ENCODE measurements around the gene FAAP24.
"Not testable (repeated sequence)": the region's sequence is repeated elsewhere in the genome, so short reads cannot be mapped to it uniquely, and the experiment has no call there.

Gene FAAP24
- total RNA-seq, result 1.2 to 1.9 (median 1.6) reads per million in 3 donors

GRCh38 chr19:32971715-32972540 is at the start of gene FAAP24, which contains the start of gene CEP89:
Gene FAAP24, plus strand, starts transcription at chr19:32972242. Its CDS starts 955 bp downstream, at chr19:32973197.
Gene CEP89, minus strand, starts transcription at chr19:32971958. Its CDS starts 84 bp downstream, at chr19:32971874.
- Histone ChIP-seq H3K4me3 (ENCODE audit: insufficient read depth, low read depth, low read length, poor library complexity, severe bottlenecking) (peak within 1 kb of the TSS; percentile 75), H3K36me3 (ENCODE audit: control insufficient read depth, insufficient read depth, low read length) (peaks cover 4% of the 10 kb centered on the region)

GRCh38 chr19:32924200-32924599 is 47.8 kb upstream of the FAAP24 start:
- no peak for DNase-seq
- Histone ChIP-seq H3K27ac (ENCODE audit: insufficient read depth, low read length, poor library complexity, severe bottlenecking) (no peak overlapping the region), H3K27me3 (replicated peaks; ENCODE audit: control insufficient read depth, insufficient read depth, low read length, poor library complexity, severe bottlenecking) (no peaks in the 10 kb centered on the region), H3K9me3 (ENCODE audit: control insufficient read depth, low read length) (no peaks in the 10 kb centered on the region), H3K4me1 (ENCODE audit: control insufficient read depth, insufficient read depth, low read length, poor library complexity, severe bottlenecking) (no peaks in the 10 kb centered on the region), H3K36me3 (ENCODE audit: control insufficient read depth, insufficient read depth, low read length) (peaks cover 9% of the 10 kb centered on the region), H3K4me3 (ENCODE audit: insufficient read depth, low read depth, low read length, poor library complexity, severe bottlenecking) (no peak overlapping the region)

More at GRCh38 chr19:32971715-32972540, at the start of gene FAAP24, which contains the start of gene CEP89:
- H3K27ac ChIP-seq (ENCODE audit: insufficient read depth, low read length, poor library complexity, severe bottlenecking), result peak within 1 kb of the TSS; percentile 66
- no peaks in the 10 kb centered on the region for H3K9me3 ChIP-seq (ENCODE audit: control insufficient read depth, low read length)
- peak; percentile 96 to 99 (median 98) for DNase-seq
- no peaks in the 10 kb centered on the region for H3K27me3 ChIP-seq (replicated peaks; ENCODE audit: control insufficient read depth, insufficient read depth, low read length, poor library complexity, severe bottlenecking)
- H3K4me1 ChIP-seq (ENCODE audit: control insufficient read depth, insufficient read depth, low read length, poor library complexity, severe bottlenecking), result peaks cover 5% of the 10 kb centered on the region

- Histone ChIP-seq H3K4me3 (ENCODE audit: insufficient read depth, low read depth, low read length, poor library complexity, severe bottlenecking) (no peak overlapping the region), H3K4me1 (ENCODE audit: control insufficient read depth, insufficient read depth, low read length, poor library complexity, severe bottlenecking) (no peaks in the 10 kb centered on the region), H3K27ac (ENCODE audit: insufficient read depth, low read length, poor library complexity, severe bottlenecking) (no peak overlapping the region), H3K36me3 (ENCODE audit: control insufficient read depth, insufficient read depth, low read length) (peaks cover 9% of the 10 kb centered on the region), H3K27me3 (replicated peaks; ENCODE audit: control insufficient read depth, insufficient read depth, low read length, poor library complexity, severe bottlenecking) (no peaks in the 10 kb centered on the region), H3K9me3 (ENCODE audit: control insufficient read depth, low read length) (no peaks in the 10 kb centered on the region)
- no peak for DNase-seq
These were observed 43.2 kb upstream of the FAAP24 start for GRCh38 chr19:32928806-32929205.

GRCh38 chr19:32930567-32930966 is 41.5 kb upstream of the FAAP24 start:
- DNase-seq, result no peak
- no peak overlapping the region for H3K4me3 ChIP-seq (ENCODE audit: insufficient read depth, low read depth, low read length, poor library complexity, severe bottlenecking)
- no peaks in the 10 kb centered on the region for H3K27me3 ChIP-seq (replicated peaks; ENCODE audit: control insufficient read depth, insufficient read depth, low read length, poor library complexity, severe bottlenecking)
- peaks cover 9% of the 10 kb centered on the region for H3K36me3 ChIP-seq (ENCODE audit: control insufficient read depth, insufficient read depth, low read length)
- no peaks in the 10 kb centered on the region for H3K4me1 ChIP-seq (ENCODE audit: control insufficient read depth, insufficient read depth, low read length, poor library complexity, severe bottlenecking)
- no peak overlapping the region for H3K27ac ChIP-seq (ENCODE audit: insufficient read depth, low read length, poor library complexity, severe bottlenecking)
- H3K9me3 ChIP-seq (ENCODE audit: control insufficient read depth, low read length), result no peaks in the 10 kb centered on the region

GRCh38 chr19:32933571-32933970 is 38.5 kb upstream of the FAAP24 start:
- no peaks in the 10 kb centered on the region for H3K4me1 ChIP-seq (ENCODE audit: control insufficient read depth, insufficient read depth, low read length, poor library complexity, severe bottlenecking)
- no peak overlapping the region for H3K4me3 ChIP-seq (ENCODE audit: insufficient read depth, low read depth, low read length, poor library complexity, severe bottlenecking)
- H3K36me3 ChIP-seq (ENCODE audit: control insufficient read depth, insufficient read depth, low read length), result peaks cover 7% of the 10 kb centered on the region
- no peaks in the 10 kb centered on the region for H3K9me3 ChIP-seq (ENCODE audit: control insufficient read depth, low read length)
- no peak for DNase-seq
- no peak overlapping the region for H3K27ac ChIP-seq (ENCODE audit: insufficient read depth, low read length, poor library complexity, severe bottlenecking)
- no peaks in the 10 kb centered on the region for H3K27me3 ChIP-seq (replicated peaks; ENCODE audit: control insufficient read depth, insufficient read depth, low read length, poor library complexity, severe bottlenecking)

- no peak overlapping the region for H3K4me3 ChIP-seq (ENCODE audit: insufficient read depth, low read depth, low read length, poor library complexity, severe bottlenecking)
- no peaks in the 10 kb centered on the region for H3K27me3 ChIP-seq (replicated peaks; ENCODE audit: control insufficient read depth, insufficient read depth, low read length, poor library complexity, severe bottlenecking)
- peaks cover 3% of the 10 kb centered on the region for H3K36me3 ChIP-seq (ENCODE audit: control insufficient read depth, insufficient read depth, low read length)
- H3K4me1 ChIP-seq (ENCODE audit: control insufficient read depth, insufficient read depth, low read length, poor library complexity, severe bottlenecking), result no peaks in the 10 kb centered on the region
- H3K27ac ChIP-seq (ENCODE audit: insufficient read depth, low read length, poor library complexity, severe bottlenecking), result no peak overlapping the region
- no peaks in the 10 kb centered on the region for H3K9me3 ChIP-seq (ENCODE audit: control insufficient read depth, low read length)
- DNase-seq, result no peak
These were observed 36.4 kb upstream of the FAAP24 start for GRCh38 chr19:32935629-32936028.

- no peak for DNase-seq
- Histone ChIP-seq H3K4me1 (ENCODE audit: control insufficient read depth, insufficient read depth, low read length, poor library complexity, severe bottlenecking) (no peaks in the 10 kb centered on the region), H3K36me3 (ENCODE audit: control insufficient read depth, insufficient read depth, low read length) (peaks cover 1% of the 10 kb centered on the region), H3K27ac (ENCODE audit: insufficient read depth, low read length, poor library complexity, severe bottlenecking) (no peak overlapping the region), H3K9me3 (ENCODE audit: control insufficient read depth, low read length) (no peaks in the 10 kb centered on the region), H3K4me3 (ENCODE audit: insufficient read depth, low read depth, low read length, poor library complexity, severe bottlenecking) (no peak overlapping the region), H3K27me3 (replicated peaks; ENCODE audit: control insufficient read depth, insufficient read depth, low read length, poor library complexity, severe bottlenecking) (no peaks in the 10 kb centered on the region)
These were observed 36.0 kb upstream of the FAAP24 start for GRCh38 chr19:32936065-32936464.

- not testable (repeated sequence) for H3K27ac ChIP-seq (ENCODE audit: insufficient read depth, low read length, poor library complexity, severe bottlenecking); H3K9me3 ChIP-seq (ENCODE audit: control insufficient read depth, low read length); H3K27me3 ChIP-seq (replicated peaks; ENCODE audit: control insufficient read depth, insufficient read depth, low read length, poor library complexity, severe bottlenecking); H3K4me1 ChIP-seq (ENCODE audit: control insufficient read depth, insufficient read depth, low read length, poor library complexity, severe bottlenecking); DNase-seq; H3K36me3 ChIP-seq (ENCODE audit: control insufficient read depth, insufficient read depth, low read length); H3K4me3 ChIP-seq (ENCODE audit: insufficient read depth, low read depth, low read length, poor library complexity, severe bottlenecking)
These were observed 30.8 kb upstream of the FAAP24 start for GRCh38 chr19:32941273-32941672.

GRCh38 chr19:32945260-32945659 is 26.8 kb upstream of the FAAP24 start:
- DNase-seq, result no peak

GRCh38 chr19:32966750-32967149 is 5.3 kb upstream of the FAAP24 start:
- peaks cover 13% of the 10 kb centered on the region for H3K36me3 ChIP-seq (ENCODE audit: control insufficient read depth, insufficient read depth, low read length)
- H3K27ac ChIP-seq (ENCODE audit: insufficient read depth, low read length, poor library complexity, severe bottlenecking), result no peak overlapping the region
- peaks cover 5% of the 10 kb centered on the region for H3K4me1 ChIP-seq (ENCODE audit: control insufficient read depth, insufficient read depth, low read length, poor library complexity, severe bottlenecking)
- no peaks in the 10 kb centered on the region for H3K9me3 ChIP-seq (ENCODE audit: control insufficient read depth, low read length)
- DNase-seq, result no peak
- H3K27me3 ChIP-seq (replicated peaks; ENCODE audit: control insufficient read depth, insufficient read depth, low read length, poor library complexity, severe bottlenecking), result no peaks in the 10 kb centered on the region
- no peak overlapping the region for H3K4me3 ChIP-seq (ENCODE audit: insufficient read depth, low read depth, low read length, poor library complexity, severe bottlenecking)

More at GRCh38 chr19:32945260-32945659, 26.8 kb upstream of the FAAP24 start:
- no peaks in the 10 kb centered on the region for H3K27me3 ChIP-seq (replicated peaks; ENCODE audit: control insufficient read depth, insufficient read depth, low read length, poor library complexity, severe bottlenecking)
- no peaks in the 10 kb centered on the region for H3K4me1 ChIP-seq (ENCODE audit: control insufficient read depth, insufficient read depth, low read length, poor library complexity, severe bottlenecking)
- peaks cover 15% of the 10 kb centered on the region for H3K36me3 ChIP-seq (ENCODE audit: control insufficient read depth, insufficient read depth, low read length)
- no peaks in the 10 kb centered on the region for H3K9me3 ChIP-seq (ENCODE audit: control insufficient read depth, low read length)
- H3K4me3 ChIP-seq (ENCODE audit: insufficient read depth, low read depth, low read length, poor library complexity, severe bottlenecking), result no peak overlapping the region
- no peak overlapping the region for H3K27ac ChIP-seq (ENCODE audit: insufficient read depth, low read length, poor library complexity, severe bottlenecking)

Measured in effector memory CD4-positive, alpha-beta T cell (primary cell).